K562 (cell line): ENCODE measurements around the gene HNRNPA2B1. TPM values are rescaled to one million over a fixed set of nuclear protein-coding genes. Genes with fewer than 3 reads are reported as not detected.

ENCODE experiments used
- BRCA1 ChIP-seq, 2 experiments: fragments of 450-650 bp in 1 of 2; sonication (generic) in 1 of 2; formaldehyde crosslinking in 1 of 2; IDR thresholded peaks; 2 replicates each; pipeline versions ENCODE4 v1.5.0 to v1.6.1; 2017 to 2020; ENCODE audit warnings: mild to moderate bottlenecking in 1 of 2, missing genetic modification reagents in 1 of 2
- CCAR2 ChIP-seq: fragments of 200-400 bp; formaldehyde crosslinking; IDR thresholded peaks from 2 replicates; pipeline ENCODE4 v1.6.1; 2017; ENCODE audit warnings: mild to moderate bottlenecking, low read depth, low read length
- KHSRP ChIP-seq: fragments of 450-650 bp; IDR thresholded peaks from 2 replicates; pipeline ENCODE4 v1.6.1; 2017
- MCM3 ChIP-seq: fragments of 450-650 bp; IDR thresholded peaks from 2 replicates; pipeline ENCODE4 v1.6.1; 2016
- MTA3 ChIP-seq: fragments of 450-650 bp; formaldehyde crosslinking; IDR thresholded peaks from 2 replicates; pipeline ENCODE4 v1.6.1; 2017; ENCODE audit warnings: mild to moderate bottlenecking, borderline replicate concordance
- PHF20 ChIP-seq: fragments of 450-650 bp; IDR thresholded peaks from 2 replicates; pipeline ENCODE4 v1.6.1; 2018; ENCODE audit not compliant: partially characterized antibody
- RHOXF2B ChIP-seq: fragments of 250-450 bp; sonication (Bioruptor Pico); conservative IDR thresholded peaks from 2 replicates; pipeline ENCODE4 v1.5.1; 2021
- TAL1 ChIP-seq: fragments of 450-650 bp; IDR thresholded peaks from 2 replicates; pipeline ENCODE4 v1.6.1; 2016; ENCODE audit warnings: mild to moderate bottlenecking
- TCF7 ChIP-seq: sonication (generic); IDR thresholded peaks from 2 replicates; pipeline ENCODE4 v1.6.1; 2016; ENCODE audit warnings: antibody characterized with exemption, borderline replicate concordance
- TRIM28 ChIP-seq: fragments of 450-650 bp; IDR thresholded peaks from 2 replicates; pipeline ENCODE4 v1.6.1; 2017
- XRCC5 ChIP-seq: fragments of 200-400 bp; formaldehyde crosslinking; IDR thresholded peaks from 2 replicates; pipeline ENCODE4 v1.6.1; 2017; ENCODE audit warnings: low read depth, mild to moderate bottlenecking, low read length
- ZNF133 ChIP-seq: fragments of 250-450 bp; sonication (Bioruptor Pico); IDR thresholded peaks from 2 replicates; pipeline ENCODE4 v1.4.0; 2020; ENCODE audit warnings: mild to moderate bottlenecking
- ZNF263 ChIP-seq: sonication (generic); formaldehyde crosslinking; IDR thresholded peaks from 2 replicates; pipeline ENCODE4 v1.8.0; 2022; ENCODE audit warnings: mild to moderate bottlenecking, missing genetic modification reagents, borderline replicate concordance
- ZNF583 ChIP-seq: fragments of 250-450 bp; sonication (Bioruptor Pico); IDR thresholded peaks from 2 replicates; pipeline ENCODE4 v1.4.0; 2020
- polyA plus RNA-seq, 8 experiments: library from polyadenylated mRNA; depleted of rRNA in 4 of 8; stranded (reverse) in 5 of 8; unstranded in 3 of 8; fragments of >200 nt; fragmentation: Nextera tagmentation in 2 of 8; fragmentation: Illumina TruSeq in 1 of 8; extraction: Ambion mirVana in 2 of 8; extraction: Trizol in 1 of 8; gene quantifications; 2 replicates each; pipeline versions ENCODE4 v1.2.1 to v1.2.3, GENCODE V29; 2011 to 2014; ENCODE audit warnings: inconsistent platforms in 1 of 8, missing spikeins in 1 of 8
- total RNA-seq, 7 experiments: library from RNA; depleted of rRNA in 6 of 7; stranded (reverse); fragments of >200 nt in 6 of 7; fragmentation: Illumina TruSeq in 2 of 7; extraction: Trizol in 2 of 7; gene quantifications; 2 replicates each; pipeline versions ENCODE4 v1.2.1 to v1.2.3, GENCODE V29; 2011 to 2021; ENCODE audit warnings: low replicate concordance in 1 of 7
- TF ChIP-seq, protein P1 (sequence below): fragments of 450-650 bp; IDR thresholded peaks from 2 replicates; pipeline ENCODE4 v1.6.1; 2016; ENCODE audit warnings: borderline replicate concordance
- TF ChIP-seq, protein P2 (sequence below): conservative IDR thresholded peaks from 2 replicates; pipeline ENCODE4 v1.6.1; 2011; ENCODE audit warnings: low read depth, mild to moderate bottlenecking, low read length; ENCODE audit not compliant: control insufficient read depth
- TF ChIP-seq, protein P3 (sequence below): sonication (generic); formaldehyde crosslinking; IDR thresholded peaks from 2 replicates; pipeline ENCODE4 v1.8.1; 2023; ENCODE audit warnings: missing genetic modification reagents, mild to moderate bottlenecking, borderline replicate concordance
- TF ChIP-seq, protein P4 (sequence below): fragments of 250-450 bp; sonication (Bioruptor Pico); IDR thresholded peaks from 2 replicates; pipeline ENCODE4 v1.5.0; 2022; ENCODE audit warnings: mild to moderate bottlenecking

The HNRNPA2B1 gene
- total and polyA plus RNA-seq, 9 of the 15 experiments (the other 6 are each of a cell fraction or from before 2014, with no cell fraction given) = 630 to 1,989 (median 865) TPM

DNA sequence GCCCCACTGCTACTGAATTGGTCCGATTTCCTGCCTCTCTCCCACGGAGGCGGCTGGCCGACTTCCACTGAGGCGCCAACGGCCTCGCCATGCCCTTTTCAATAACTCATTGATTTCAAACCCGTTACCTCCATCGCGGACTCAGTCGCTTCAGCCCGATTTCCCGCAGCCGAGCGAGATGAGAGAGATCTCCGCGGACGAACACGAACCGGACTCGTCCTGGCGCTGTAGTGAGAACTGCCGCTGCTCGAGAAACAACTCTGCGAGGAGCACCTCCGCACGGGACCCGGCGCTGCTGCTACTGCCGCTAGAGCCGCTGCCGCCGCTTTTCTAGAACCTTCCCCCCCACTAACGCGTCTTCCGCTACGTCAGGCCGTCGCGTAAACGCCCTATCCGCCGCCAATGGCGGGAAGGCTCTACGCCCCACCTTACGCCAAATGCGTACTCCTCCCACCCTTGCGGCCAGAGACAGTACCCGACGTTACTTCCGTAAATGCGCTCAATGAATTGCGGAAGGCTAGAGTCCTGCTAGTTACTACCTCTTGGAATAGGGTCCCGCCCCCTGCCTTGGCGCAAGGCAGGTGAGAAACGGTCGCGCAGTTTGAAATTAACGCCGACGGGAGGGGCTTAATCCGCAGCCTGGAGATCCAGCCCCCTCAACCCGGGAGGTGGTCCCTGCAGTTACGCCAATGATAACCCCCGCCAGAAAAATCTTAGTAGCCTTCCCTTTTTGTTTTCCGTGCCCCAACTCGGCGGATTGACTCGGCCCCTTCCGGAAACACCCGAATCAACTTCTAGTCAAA lies at the start of gene HNRNPA2B1 (continued):
- TF ChIP-seq, protein P1, sequence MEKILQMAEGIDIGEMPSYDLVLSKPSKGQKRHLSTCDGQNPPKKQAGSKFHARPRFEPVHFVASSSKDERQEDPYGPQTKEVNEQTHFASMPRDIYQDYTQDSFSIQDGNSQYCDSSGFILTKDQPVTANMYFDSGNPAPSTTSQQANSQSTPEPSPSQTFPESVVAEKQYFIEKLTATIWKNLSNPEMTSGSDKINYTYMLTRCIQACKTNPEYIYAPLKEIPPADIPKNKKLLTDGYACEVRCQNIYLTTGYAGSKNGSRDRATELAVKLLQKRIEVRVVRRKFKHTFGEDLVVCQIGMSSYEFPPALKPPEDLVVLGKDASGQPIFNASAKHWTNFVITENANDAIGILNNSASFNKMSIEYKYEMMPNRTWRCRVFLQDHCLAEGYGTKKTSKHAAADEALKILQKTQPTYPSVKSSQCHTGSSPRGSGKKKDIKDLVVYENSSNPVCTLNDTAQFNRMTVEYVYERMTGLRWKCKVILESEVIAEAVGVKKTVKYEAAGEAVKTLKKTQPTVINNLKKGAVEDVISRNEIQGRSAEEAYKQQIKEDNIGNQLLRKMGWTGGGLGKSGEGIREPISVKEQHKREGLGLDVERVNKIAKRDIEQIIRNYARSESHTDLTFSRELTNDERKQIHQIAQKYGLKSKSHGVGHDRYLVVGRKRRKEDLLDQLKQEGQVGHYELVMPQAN = peak; percentile 65; the same call in 1 of the 2 replicates
- TF ChIP-seq RHOXF2B (CRISPR knock-in tag) = peak; percentile 74; the same call in 1 of the 2 replicates
- TF ChIP-seq PHF20 = peak; percentile 55
- 0 out of 2 replicates have a peak, but pooled peaks have one; percentile 42 for TF ChIP-seq XRCC5
- TF ChIP-seq TCF7 = peak; percentile 72; the same call in 1 of the 2 replicates
- no peak for TF ChIP-seq MCM3
- TF ChIP-seq ZNF263 = peak; percentile 72
- TF ChIP-seq, protein P2, sequence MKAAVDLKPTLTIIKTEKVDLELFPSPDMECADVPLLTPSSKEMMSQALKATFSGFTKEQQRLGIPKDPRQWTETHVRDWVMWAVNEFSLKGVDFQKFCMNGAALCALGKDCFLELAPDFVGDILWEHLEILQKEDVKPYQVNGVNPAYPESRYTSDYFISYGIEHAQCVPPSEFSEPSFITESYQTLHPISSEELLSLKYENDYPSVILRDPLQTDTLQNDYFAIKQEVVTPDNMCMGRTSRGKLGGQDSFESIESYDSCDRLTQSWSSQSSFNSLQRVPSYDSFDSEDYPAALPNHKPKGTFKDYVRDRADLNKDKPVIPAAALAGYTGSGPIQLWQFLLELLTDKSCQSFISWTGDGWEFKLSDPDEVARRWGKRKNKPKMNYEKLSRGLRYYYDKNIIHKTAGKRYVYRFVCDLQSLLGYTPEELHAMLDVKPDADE = peak; percentile 80
- TF ChIP-seq ZNF583 (CRISPR knock-in tag) = 0 out of 2 replicates have a peak, but pooled peaks have one; percentile 5
- no peak for TF ChIP-seq BRCA1 (IDR thresholded peaks at IDR 0.05)
- TF ChIP-seq BRCA1 (CRISPR knock-in tag; IDR thresholded peaks at IDR 0.05) = no peak
- TF ChIP-seq ZNF133 (CRISPR knock-in tag) = no peak
- no peak for TF ChIP-seq TAL1
- TF ChIP-seq TRIM28 = no peak
- TF ChIP-seq, protein P3, sequence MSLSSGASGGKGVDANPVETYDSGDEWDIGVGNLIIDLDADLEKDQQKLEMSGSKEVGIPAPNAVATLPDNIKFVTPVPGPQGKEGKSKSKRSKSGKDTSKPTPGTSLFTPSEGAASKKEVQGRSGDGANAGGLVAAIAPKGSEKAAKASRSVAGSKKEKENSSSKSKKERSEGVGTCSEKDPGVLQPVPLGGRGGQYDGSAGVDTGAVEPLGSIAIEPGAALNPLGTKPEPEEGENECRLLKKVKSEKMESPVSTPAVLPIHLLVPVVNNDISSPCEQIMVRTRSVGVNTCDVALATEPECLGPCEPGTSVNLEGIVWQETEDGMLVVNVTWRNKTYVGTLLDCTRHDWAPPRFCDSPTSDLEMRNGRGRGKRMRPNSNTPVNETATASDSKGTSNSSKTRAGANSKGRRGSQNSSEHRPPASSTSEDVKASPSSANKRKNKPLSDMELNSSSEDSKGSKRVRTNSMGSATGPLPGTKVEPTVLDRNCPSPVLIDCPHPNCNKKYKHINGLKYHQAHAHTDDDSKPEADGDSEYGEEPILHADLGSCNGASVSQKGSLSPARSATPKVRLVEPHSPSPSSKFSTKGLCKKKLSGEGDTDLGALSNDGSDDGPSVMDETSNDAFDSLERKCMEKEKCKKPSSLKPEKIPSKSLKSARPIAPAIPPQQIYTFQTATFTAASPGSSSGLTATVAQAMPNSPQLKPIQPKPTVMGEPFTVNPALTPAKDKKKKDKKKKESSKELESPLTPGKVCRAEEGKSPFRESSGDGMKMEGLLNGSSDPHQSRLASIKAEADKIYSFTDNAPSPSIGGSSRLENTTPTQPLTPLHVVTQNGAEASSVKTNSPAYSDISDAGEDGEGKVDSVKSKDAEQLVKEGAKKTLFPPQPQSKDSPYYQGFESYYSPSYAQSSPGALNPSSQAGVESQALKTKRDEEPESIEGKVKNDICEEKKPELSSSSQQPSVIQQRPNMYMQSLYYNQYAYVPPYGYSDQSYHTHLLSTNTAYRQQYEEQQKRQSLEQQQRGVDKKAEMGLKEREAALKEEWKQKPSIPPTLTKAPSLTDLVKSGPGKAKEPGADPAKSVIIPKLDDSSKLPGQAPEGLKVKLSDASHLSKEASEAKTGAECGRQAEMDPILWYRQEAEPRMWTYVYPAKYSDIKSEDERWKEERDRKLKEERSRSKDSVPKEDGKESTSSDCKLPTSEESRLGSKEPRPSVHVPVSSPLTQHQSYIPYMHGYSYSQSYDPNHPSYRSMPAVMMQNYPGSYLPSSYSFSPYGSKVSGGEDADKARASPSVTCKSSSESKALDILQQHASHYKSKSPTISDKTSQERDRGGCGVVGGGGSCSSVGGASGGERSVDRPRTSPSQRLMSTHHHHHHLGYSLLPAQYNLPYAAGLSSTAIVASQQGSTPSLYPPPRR (CRISPR knock-in tag) = no peak
- TF ChIP-seq MTA3 = no peak; the same call in 1 of the 2 replicates
- TF ChIP-seq KHSRP = no peak
- TF ChIP-seq CCAR2 = no peak
- TF ChIP-seq, protein P4, sequence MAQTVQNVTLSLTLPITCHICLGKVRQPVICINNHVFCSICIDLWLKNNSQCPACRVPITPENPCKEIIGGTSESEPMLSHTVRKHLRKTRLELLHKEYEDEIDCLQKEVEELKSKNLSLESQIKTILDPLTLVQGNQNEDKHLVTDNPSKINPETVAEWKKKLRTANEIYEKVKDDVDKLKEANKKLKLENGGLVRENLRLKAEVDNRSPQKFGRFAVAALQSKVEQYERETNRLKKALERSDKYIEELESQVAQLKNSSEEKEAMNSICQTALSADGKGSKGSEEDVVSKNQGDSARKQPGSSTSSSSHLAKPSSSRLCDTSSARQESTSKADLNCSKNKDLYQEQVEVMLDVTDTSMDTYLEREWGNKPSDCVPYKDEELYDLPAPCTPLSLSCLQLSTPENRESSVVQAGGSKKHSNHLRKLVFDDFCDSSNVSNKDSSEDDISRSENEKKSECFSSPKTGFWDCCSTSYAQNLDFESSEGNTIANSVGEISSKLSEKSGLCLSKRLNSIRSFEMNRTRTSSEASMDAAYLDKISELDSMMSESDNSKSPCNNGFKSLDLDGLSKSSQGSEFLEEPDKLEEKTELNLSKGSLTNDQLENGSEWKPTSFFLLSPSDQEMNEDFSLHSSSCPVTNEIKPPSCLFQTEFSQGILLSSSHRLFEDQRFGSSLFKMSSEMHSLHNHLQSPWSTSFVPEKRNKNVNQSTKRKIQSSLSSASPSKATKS (CRISPR knock-in tag) = no peak
